Articular chondrocyte of knee joint (primary cell): ENCODE data around the gene LINS1. TPM values are rescaled to one million over a fixed set of nuclear protein-coding genes. Genes with fewer than 3 reads are reported as not detected.

Experiments used
- small RNA-seq: library from RNA; depleted of rRNA; stranded (forward); fragments of <200 nt; gene quantifications from one replicate; pipeline ENCODE3, GENCODE V24; 2012
- total RNA-seq: library from RNA; depleted of rRNA; stranded (reverse); fragments of >200 nt; gene quantifications from 2 replicates; pipeline ENCODE4 v1.2.3, GENCODE V29; 2012

LINS1 gene
- 16.8 and 20.5 TPM in 2 replicates for total RNA-seq

DNA sequence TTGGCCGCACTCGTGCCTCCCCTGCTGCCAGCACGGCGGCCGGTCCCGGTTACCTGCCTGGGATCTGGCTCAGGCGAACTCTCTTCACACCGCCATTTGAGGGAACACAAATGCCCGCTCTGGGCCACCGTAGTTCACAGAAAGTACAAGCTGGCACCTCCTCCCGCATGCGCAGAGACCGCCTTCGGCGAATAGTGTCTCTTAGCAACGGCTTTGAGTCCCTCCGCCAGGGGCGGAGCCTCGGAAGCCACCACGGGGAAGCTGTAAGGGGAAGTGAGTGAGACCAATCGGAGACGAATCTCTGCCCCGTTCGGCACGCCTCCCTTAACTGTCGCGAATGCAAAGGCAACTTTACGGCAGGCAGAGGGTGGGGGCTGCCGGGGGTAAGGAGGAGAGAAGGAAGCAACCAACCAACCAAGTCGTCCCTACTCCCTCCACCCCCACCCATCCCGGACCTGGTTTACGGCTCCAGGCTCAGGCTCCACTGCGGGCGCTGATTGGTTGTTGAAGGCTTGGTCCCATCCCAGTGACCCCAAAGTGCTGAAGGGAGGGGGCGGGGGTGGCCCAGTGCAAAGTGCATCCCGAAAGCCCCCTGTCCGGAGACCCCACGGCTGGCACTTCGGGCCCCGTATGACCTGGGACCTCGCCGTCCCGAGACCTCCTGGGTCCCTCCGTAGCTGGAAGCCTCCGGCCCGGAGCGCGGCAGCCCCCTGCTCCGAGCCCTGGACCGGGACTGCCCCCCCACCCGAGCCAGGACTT, at the start of gene LINS1, which contains the start of gene ASB7:
LINS1 (minus strand) TSS at position 121 of the 759 bp plus-strand sequence. CDS start 21,342 bp downstream, outside the sequence.
ASB7 (plus strand) TSS at position 526 of the 759 bp plus-strand sequence. CDS start 9,628 bp downstream, outside the sequence.

DNA sequence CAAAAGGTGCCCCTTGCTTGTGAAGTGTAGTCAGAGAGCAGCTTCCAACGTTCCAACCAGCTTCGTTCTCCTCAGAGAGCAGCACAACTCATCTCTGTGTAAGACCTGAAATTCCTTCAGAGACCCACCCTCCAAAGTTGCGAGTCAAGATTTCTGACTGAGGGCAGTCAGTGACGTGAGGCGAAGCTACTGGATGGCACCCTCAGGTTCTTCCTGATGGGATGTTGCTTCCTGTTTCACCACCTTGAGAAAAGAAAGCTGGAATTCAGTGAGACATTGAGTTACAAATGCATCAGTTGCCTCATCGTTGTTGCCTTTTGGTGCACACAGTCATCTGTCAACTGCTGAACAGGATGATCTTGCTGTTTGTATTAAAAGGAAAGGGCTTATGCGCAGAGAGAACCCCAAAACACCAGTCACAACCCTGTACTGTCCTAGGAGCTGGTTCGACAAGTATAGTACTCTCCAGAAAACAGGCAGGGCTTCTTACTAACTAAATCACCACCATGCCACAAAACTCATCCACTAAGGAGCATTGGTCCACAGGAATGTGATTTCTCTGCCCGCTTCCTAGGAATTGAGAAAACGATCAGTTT, 73.1 kb downstream of the LINS1 start, which contains the start of gene CERS3:
CERS3 (minus strand) TSS at position 118 of the 596 bp plus-strand sequence. CDS start 27,101 bp downstream, outside the sequence.

Small RNA genes within 50 kb of the gene (small RNA-seq; reads per million reads assigned to genes)
- gene RF00019: not detected
- gene RNU6-181P: not detected
- gene RNU6-322P: not detected

Other genes with a start within 250 kb of the LINS1 start
- gene CERS3, start 73.2 kb downstream of the LINS1 start, total RNA-seq: not detected in 2 replicates
- gene ASB7, start 405 bp upstream of the LINS1 start, total RNA-seq: 14.9 and 17.9 TPM in 2 replicates